Activated CD8-positive, alpha-beta T cell treated with anti-CD3 and anti-CD28 coated beads for 36 hours (primary cell): ENCODE results near the gene ZSWIM5. TPM values are rescaled to one million over a fixed set of nuclear protein-coding genes. Genes with fewer than 3 reads are reported as not detected.
"Not testable (repeated sequence)": the region's sequence is repeated elsewhere in the genome, so short reads cannot be mapped to it uniquely, and the experiment has no call there.

ENCODE experiments used
- ATAC-seq: fragments of 200-7000 bp; cut with Tn5 transposase; one replicate; pipeline ENCODE4 v1.10.0; 2021; ENCODE audit warnings: mild to moderate bottlenecking, moderate library complexity
- CTCF ChIA-PET: fragments of 350-600 bp; sonication (Branson Sonifier 250); formaldehyde crosslinking; loops from one replicate; lab custom pipeline; 2021; ENCODE audit warnings: antibody characterized with exemption; lab: Charles Lee
- POLR2A ChIA-PET: fragments of 350-600 bp; sonication (Branson Sonifier 250); formaldehyde crosslinking; loops from one replicate; lab custom pipeline; 2021; ENCODE audit warnings: antibody characterized with exemption; lab: Charles Lee
- DNase-seq: peaks from one replicate; pipeline ENCODE4 v3.0.0-alpha.2; 2020
- H3K27ac Mint-ChIP-seq: one replicate; pipeline ENCODE4 v1.8.0; 2021; ENCODE audit warnings: mild to moderate bottlenecking, mixed read lengths
- H3K27me3 Mint-ChIP-seq: one replicate; pipeline ENCODE4 v1.8.0; 2021; ENCODE audit warnings: mixed read lengths
- H3K36me3 Mint-ChIP-seq: one replicate; pipeline ENCODE4 v1.8.0; 2021; ENCODE audit warnings: low read depth, mixed read lengths
- H3K4me1 Mint-ChIP-seq: one replicate; pipeline ENCODE4 v1.8.0; 2021; ENCODE audit warnings: low read depth, mixed read lengths
- H3K4me3 Mint-ChIP-seq: one replicate; pipeline ENCODE4 v1.8.0; 2021; ENCODE audit warnings: mild to moderate bottlenecking, moderate library complexity, mixed read lengths
- H3K9me3 Mint-ChIP-seq: one replicate; pipeline ENCODE4 v1.8.0; 2021; ENCODE audit warnings: mixed read lengths
- intact Hi-C: fragments of 100-400 bp; cut with micrococcal nuclease; formaldehyde crosslinking; loops from one replicate; pipeline ENCODE4 v1.10.0; 2022
- total RNA-seq, 2 experiments: library from RNA; stranded (reverse); gene quantifications; one replicate each; pipeline ENCODE4 v1.2.3, GENCODE V29; 2021
- TF ChIP-seq, protein P1 (sequence below): fragments of 200-600 bp; IDR thresholded peaks from one replicate; pipeline ENCODE4 v1.8.0; 2022; ENCODE audit warnings: antibody characterized with exemption, mild to moderate bottlenecking

The ZSWIM5 gene
- total RNA-seq, 2 experiments from 2014 or later: 0.70 to 0.87 TPM

DNA sequence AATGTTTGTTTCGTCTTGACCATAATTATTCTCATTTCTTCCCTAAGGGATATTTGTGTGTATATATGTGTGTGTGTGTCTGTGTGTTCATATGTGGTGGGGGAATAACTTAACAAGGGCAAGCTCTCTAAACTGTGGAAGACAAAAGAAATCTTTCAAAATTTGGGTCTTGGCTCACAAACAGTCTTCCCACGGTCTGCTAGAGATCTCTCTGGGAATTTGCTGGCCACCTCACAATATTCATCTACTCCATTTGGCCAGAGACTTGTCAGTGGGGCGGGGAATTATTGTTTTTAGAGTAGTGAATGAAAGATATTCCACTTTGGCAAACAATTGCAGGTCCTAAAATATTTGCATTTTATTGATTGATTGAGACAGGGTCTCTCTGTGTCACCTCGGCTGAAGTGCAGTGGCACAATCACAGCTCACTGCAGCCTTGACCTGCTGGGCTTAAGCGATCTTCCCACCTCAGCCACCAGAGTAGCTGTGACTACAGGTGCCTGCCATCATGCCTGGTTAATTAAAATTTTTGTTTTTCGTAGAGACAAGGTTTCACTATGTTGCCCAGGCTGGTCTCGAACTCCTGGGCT is 212.0 kb downstream of the ZSWIM5 start:
- CTCF ChIA-PET: interaction anchor here (1.7 kb wide), 1 partner anchor 8 kb away, joined by 4 read pairs; the partner anchor contains the start of gene EIF2B3

DNA sequence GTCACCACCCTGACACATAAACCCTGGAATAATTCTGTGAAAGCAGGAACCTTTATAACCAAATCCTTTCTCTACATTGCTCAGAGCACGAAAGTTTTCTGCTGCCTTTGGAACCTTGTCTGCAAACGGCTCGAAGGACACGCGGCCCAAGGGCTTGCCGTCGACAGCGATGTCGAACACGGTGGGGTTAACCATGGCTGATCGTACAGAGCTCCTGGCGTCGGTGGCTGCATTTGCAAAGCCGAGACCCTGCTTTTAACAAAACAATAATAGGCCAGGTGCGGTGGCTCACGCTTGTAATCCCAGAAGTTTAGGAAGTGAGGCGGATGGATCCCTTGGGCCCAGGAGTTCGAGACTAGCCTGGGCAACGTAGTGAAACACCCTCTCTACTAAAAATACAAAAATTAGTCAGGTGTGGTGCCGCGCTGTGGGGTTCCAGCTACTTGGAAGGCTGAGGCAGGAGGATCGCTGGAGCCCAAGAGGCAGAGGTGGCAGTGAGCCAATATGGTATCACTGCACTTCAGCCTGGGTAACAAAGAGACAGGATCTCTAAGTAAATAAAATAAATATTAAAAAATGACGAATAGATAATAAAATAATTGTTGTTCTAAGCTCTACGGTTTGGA is 217.8 kb downstream of the ZSWIM5 start:
- POLR2A ChIA-PET: interaction anchor here (0.6 to 6.5 kb wide), 2 partner anchors 22 to 45 kb away, joined by 3 to 49 read pairs; partner anchors contain the start of genes HECTD3 and UROD
- Mint-ChIP-seq H3K27ac (no peak overlapping the region), H3K4me3 (no peak overlapping the region), H3K36me3 (peaks cover 8% of the 10 kb centered on the region), H3K9me3 (no peaks in the 10 kb centered on the region), H3K4me1 (peaks cover 16% of the 10 kb centered on the region), H3K27me3 (no peaks in the 10 kb centered on the region)
- intact Hi-C loops: no loop called here
- CTCF ChIA-PET: no interaction called here
- TF ChIP-seq, protein P1, sequence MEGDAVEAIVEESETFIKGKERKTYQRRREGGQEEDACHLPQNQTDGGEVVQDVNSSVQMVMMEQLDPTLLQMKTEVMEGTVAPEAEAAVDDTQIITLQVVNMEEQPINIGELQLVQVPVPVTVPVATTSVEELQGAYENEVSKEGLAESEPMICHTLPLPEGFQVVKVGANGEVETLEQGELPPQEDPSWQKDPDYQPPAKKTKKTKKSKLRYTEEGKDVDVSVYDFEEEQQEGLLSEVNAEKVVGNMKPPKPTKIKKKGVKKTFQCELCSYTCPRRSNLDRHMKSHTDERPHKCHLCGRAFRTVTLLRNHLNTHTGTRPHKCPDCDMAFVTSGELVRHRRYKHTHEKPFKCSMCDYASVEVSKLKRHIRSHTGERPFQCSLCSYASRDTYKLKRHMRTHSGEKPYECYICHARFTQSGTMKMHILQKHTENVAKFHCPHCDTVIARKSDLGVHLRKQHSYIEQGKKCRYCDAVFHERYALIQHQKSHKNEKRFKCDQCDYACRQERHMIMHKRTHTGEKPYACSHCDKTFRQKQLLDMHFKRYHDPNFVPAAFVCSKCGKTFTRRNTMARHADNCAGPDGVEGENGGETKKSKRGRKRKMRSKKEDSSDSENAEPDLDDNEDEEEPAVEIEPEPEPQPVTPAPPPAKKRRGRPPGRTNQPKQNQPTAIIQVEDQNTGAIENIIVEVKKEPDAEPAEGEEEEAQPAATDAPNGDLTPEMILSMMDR: no peak
- ATAC-seq (no peak), DNase-seq (no peak)

More for the DNA sequence above, 212.0 kb downstream of the ZSWIM5 start:
- Mint-ChIP-seq H3K4me1 (no peaks in the 10 kb centered on the region), H3K36me3 (no peaks in the 10 kb centered on the region), H3K9me3 (no peaks in the 10 kb centered on the region), H3K27ac (no peak overlapping the region), H3K4me3 (no peak overlapping the region), H3K27me3 (no peaks in the 10 kb centered on the region)
- TF ChIP-seq, protein P1: no peak
- no peak for DNase-seq
- ATAC-seq: no peak
- intact Hi-C loops: no loop called here
- POLR2A ChIA-PET: interaction anchor here (1.2 kb wide), 1 partner anchor 8 kb away, joined by 3 read pairs; no protein-coding TSS in a partner anchor

DNA sequence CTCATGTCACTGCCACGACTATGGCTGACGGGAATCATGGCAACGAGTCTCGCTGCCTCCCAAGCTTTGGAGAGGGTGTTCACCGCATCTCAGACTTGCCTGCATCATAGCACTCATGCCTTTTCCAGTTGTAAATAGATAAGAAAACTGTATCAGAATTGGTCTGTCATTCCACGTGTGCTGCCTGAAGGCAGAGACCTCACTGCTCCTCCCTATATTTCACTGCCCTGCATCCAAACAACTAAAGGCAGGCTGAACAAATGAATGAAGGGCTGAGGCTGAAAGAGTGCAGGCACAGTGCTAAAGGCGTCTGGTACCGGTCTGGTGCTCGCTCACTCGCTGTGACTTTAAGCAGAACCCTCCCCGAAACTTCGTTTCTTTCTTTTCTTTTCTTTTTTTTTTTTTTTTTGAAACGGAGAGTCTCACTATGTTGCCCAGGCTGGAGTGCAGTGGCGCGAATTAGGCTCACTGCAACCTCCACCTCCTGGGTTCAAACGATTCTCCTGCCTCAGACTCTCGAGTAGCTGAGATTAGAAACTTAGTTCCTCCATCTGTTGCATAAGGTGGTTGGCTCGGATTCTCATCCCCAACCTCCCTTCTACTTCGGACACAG is 220.6 kb downstream of the ZSWIM5 start:
- H3K36me3 Mint-ChIP-seq: peaks cover 9% of the 10 kb centered on the region
- H3K9me3 Mint-ChIP-seq: no peaks in the 10 kb centered on the region
- no peaks in the 10 kb centered on the region for H3K27me3 Mint-ChIP-seq
- intact Hi-C loops: no loop called here
- peaks cover 21% of the 10 kb centered on the region for H3K4me1 Mint-ChIP-seq
- POLR2A ChIA-PET: interaction anchor here (0.5 to 6.5 kb wide), 12 partner anchors 12 to 512 kb away, joined by 3 to 49 read pairs (median 3); partner anchors contain the start of genes HECTD3, RNU5D-1 and UROD
- CTCF ChIA-PET: interaction anchor here (0.9 to 1.8 kb wide), 11 partner anchors 9 to 507 kb away, joined by 3 to 7 read pairs (median 3); partner anchors contain the start of genes RNU5D-1 and UROD
- H3K27ac Mint-ChIP-seq: peak overlapping the region; percentile 93
- no peak for DNase-seq
- TF ChIP-seq, protein P1: no peak
- peak overlapping the region; percentile 100 for H3K4me3 Mint-ChIP-seq
- ATAC-seq: peak; percentile 2

DNA sequence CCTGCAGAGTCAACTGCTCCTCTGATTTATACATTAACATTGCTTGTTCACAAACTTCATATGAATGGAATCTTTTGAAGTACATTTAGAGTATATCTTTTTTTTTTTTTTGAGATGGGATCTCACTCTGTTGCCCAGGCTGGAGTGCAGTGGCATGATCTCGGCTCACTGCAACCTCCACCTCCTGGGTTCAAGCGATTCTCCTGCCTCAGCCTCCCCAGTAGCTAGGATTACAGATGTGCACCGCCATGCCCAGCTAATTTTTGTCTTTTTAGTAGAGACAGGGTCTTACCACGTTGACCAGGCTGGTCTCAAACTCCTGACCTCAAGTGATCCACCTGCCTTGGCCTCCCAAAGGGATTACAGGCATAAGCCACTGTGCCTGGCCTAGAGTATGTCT is 229.0 kb downstream of the ZSWIM5 start:
- H3K27ac Mint-ChIP-seq, H3K9me3 Mint-ChIP-seq, H3K4me1 Mint-ChIP-seq, DNase-seq, H3K4me3 Mint-ChIP-seq, H3K27me3 Mint-ChIP-seq, CTCF ChIA-PET, ATAC-seq, POLR2A ChIA-PET, intact Hi-C loops: not testable (repeated sequence)
- peaks cover 44% of the 10 kb centered on the region for H3K36me3 Mint-ChIP-seq

DNA sequence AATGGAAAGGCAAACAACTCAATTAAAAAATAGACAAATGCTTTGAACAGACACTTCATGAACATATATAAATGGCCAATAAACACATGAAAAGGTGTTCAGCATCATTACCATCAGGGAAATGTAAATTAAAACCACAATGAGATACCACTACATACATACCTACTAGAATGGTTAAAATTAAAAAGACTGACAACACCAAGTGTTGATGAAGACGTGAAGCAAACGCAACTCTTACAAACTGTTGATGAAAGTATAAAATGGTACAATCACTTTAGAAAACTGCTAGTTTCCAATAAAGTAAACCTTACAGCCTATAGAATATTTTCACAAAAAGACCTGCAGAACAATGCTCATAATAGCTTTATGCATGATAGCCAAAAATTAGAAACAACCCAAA is 230.2 kb downstream of the ZSWIM5 start:
- POLR2A ChIA-PET: no interaction called here
- Mint-ChIP-seq H3K36me3 (peaks cover 44% of the 10 kb centered on the region), H3K4me1 (peaks cover 6% of the 10 kb centered on the region), H3K4me3 (no peak overlapping the region), H3K27ac (no peak overlapping the region), H3K27me3 (no peaks in the 10 kb centered on the region), H3K9me3 (no peaks in the 10 kb centered on the region)
- TF ChIP-seq, protein P1: no peak
- CTCF ChIA-PET: no interaction called here
- ATAC-seq (no peak), DNase-seq (no peak)
- intact Hi-C loops: no loop called here
